ENCODE results near the gene DNAJC6. TPM values are rescaled to one million over a fixed set of nuclear protein-coding genes. Genes with fewer than 3 reads are reported as not detected.
"Not testable (repeated sequence)": the region's sequence is repeated elsewhere in the genome, so short reads cannot be mapped to it uniquely, and the experiment has no call there.

Gene DNAJC6
- total and polyA plus RNA-seq, 12 donors: 0.88 to 10.5 (median 5.2) TPM

GRCh38 chr1:65371544-65371943 is 62.2 kb downstream of the DNAJC6 start:
- no peak for ATAC-seq
- TF ChIP-seq CTCF (IDR thresholded peaks at IDR 0.05): no peak
- H3K27ac ChIP-seq: no peak overlapping the region
- intact Hi-C loops (cut with DNase I): no loop called here
- no peak for DNase-seq
- no peaks in the 10 kb centered on the region for H3K4me1 ChIP-seq
- H3K9me3 ChIP-seq: no peaks in the 10 kb centered on the region
- WGBS, 2 donors: 63 to 68% methylated on average over 3 of the region's 3 CpGs
- peaks cover 0 to 3% (median 0%) of the 10 kb centered on the region in 9 donors for H3K36me3 ChIP-seq
- no peaks in the 10 kb centered on the region for H3K27me3 ChIP-seq
- no peak overlapping the region for H3K4me3 ChIP-seq

- TF ChIP-seq CTCF (IDR thresholded peaks at IDR 0.05): no peak
- Histone ChIP-seq H3K36me3 (no peaks in the 10 kb centered on the region), H3K4me3 (no peak overlapping the region), H3K9me3 (no peaks in the 10 kb centered on the region), H3K27ac (no peak overlapping the region), H3K4me1 (no peaks in the 10 kb centered on the region), H3K27me3 (no peaks in the 10 kb centered on the region)
- 77 to 82% methylated on average over 1 of the region's 1 CpG for WGBS, 2 donors
- DNase-seq (no peak), ATAC-seq (no peak)
- intact Hi-C loops (cut with DNase I): no loop called here
These were observed 63.2 kb downstream of the DNAJC6 start for GRCh38 chr1:65372557-65372956.

- TF ChIP-seq CTCF (IDR thresholded peaks at IDR 0.05): no peak
- 64 to 80% methylated on average over 4 of the region's 4 CpGs for WGBS, 2 donors
- H3K36me3 ChIP-seq: peaks cover 0 to 3% (median 0%) of the 10 kb centered on the region in 9 donors
- ATAC-seq (no peak), DNase-seq (no peak)
- no peak overlapping the region for H3K27ac ChIP-seq
- intact Hi-C loops (cut with DNase I): no loop called here
- H3K4me3 ChIP-seq: no peak overlapping the region
- H3K27me3 ChIP-seq: no peaks in the 10 kb centered on the region
- no peaks in the 10 kb centered on the region for H3K4me1 ChIP-seq
- no peaks in the 10 kb centered on the region for H3K9me3 ChIP-seq
These were observed 68.3 kb downstream of the DNAJC6 start for GRCh38 chr1:65377496-65378246.

GRCh38 chr1:65378247-65378946 is 69.1 kb downstream of the DNAJC6 start:
- whole genome bisulfite sequencing, 2 donors: 71 to 82% methylated on average over 2 of the region's 2 CpGs

GRCh38 chr1:65384426-65384825 is 75.1 kb downstream of the DNAJC6 start:
- intact Hi-C loops (cut with DNase I); H3K27ac ChIP-seq; H3K9me3 ChIP-seq; DNase-seq; H3K4me3 ChIP-seq; H3K27me3 ChIP-seq; ATAC-seq; H3K4me1 ChIP-seq: not testable (repeated sequence)
- 91 to 97% methylated on average over 5 of the region's 5 CpGs for WGBS, 2 donors
- H3K36me3 ChIP-seq: peaks cover 0 to 15% (median 0%) of the 10 kb centered on the region in 9 donors

More at GRCh38 chr1:65378247-65378946, 69.1 kb downstream of the DNAJC6 start:
- Histone ChIP-seq H3K4me3 (no peak overlapping the region), H3K9me3 (no peaks in the 10 kb centered on the region), H3K36me3 (peaks cover 0 to 3% (median 0%) of the 10 kb centered on the region in 9 donors), H3K27ac (no peak overlapping the region), H3K27me3 (no peaks in the 10 kb centered on the region), H3K4me1 (no peaks in the 10 kb centered on the region)
- ATAC-seq: no peak
- no peak for DNase-seq
- intact Hi-C loops (cut with DNase I): no loop called here
- TF ChIP-seq CTCF (IDR thresholded peaks at IDR 0.05): no peak

All from heart right ventricle (tissue), 16 donors.